Kidney capillary endothelial cell (primary cell): ENCODE results near the gene ZBTB32.

ENCODE experiments used
- DNase-seq: peaks from one replicate; pipeline ENCODE4 v3.0.0-alpha.2; 2018; ENCODE audit warnings: low spot score

ZBTB32 gene

GRCh38 chr19:35753634-35754369 lies 49.4 kb downstream of the ZBTB32 start:
- no peak for DNase-seq

GRCh38 chr19:35754370-35755130 lies 50.2 kb downstream of the ZBTB32 start:
- DNase-seq: no peak

- DNase-seq: no peak
Measured at GRCh38 chr19:35755131-35755549, 50.8 kb downstream of the ZBTB32 start.

- no peak for DNase-seq
Measured at GRCh38 chr19:35755550-35756376, 51.4 kb downstream of the ZBTB32 start.

- DNase-seq: no peak
Measured at GRCh38 chr19:35756377-35757230, 52.2 kb downstream of the ZBTB32 start, which contains the start of gene HSPB6. TSS of gene HSPB6 (minus strand) at chr19:35757029. CDS start at chr19:35757008, 21 bp downstream.

- peak; percentile 58 for DNase-seq
Measured at GRCh38 chr19:35757231-35757748, 52.9 kb downstream of the ZBTB32 start.

- DNase-seq: peak; percentile 99
Measured at GRCh38 chr19:35757749-35758608, 53.6 kb downstream of the ZBTB32 start, which contains the start of gene PROSER3. TSS of gene PROSER3 (plus strand) at chr19:35758176. CDS start at chr19:35758216, 40 bp downstream.

- DNase-seq: no peak
Measured at GRCh38 chr19:35759697-35760096, 55.3 kb downstream of the ZBTB32 start.

- no peak for DNase-seq
Measured at GRCh38 chr19:35760711-35761349, 56.5 kb downstream of the ZBTB32 start.

- DNase-seq: no peak
Measured at GRCh38 chr19:35764432-35765315, 60.3 kb downstream of the ZBTB32 start.
